ENCODE data around the gene DSC3.

DSC3 gene

GRCh38 chr18:31042406-31043181 is at the start of gene DSC3:
Gene DSC3 (minus strand): TSS chr18:31042742. CDS start chr18:31042660, 82 bp downstream.
- in situ Hi-C loops (cut with HindIII; ENCODE audit: low sequenced_read_pairs) = no loop called here

GRCh38 chr18:31091350-31091749 is 48.8 kb upstream of the DSC3 start:
- in situ Hi-C loops (cut with HindIII; ENCODE audit: low sequenced_read_pairs) = no loop called here

- in situ Hi-C loops (cut with HindIII; ENCODE audit: low sequenced_read_pairs) = no loop called here
These were observed 46.0 kb upstream of the DSC3 start for GRCh38 chr18:31088532-31088931.

DNA sequence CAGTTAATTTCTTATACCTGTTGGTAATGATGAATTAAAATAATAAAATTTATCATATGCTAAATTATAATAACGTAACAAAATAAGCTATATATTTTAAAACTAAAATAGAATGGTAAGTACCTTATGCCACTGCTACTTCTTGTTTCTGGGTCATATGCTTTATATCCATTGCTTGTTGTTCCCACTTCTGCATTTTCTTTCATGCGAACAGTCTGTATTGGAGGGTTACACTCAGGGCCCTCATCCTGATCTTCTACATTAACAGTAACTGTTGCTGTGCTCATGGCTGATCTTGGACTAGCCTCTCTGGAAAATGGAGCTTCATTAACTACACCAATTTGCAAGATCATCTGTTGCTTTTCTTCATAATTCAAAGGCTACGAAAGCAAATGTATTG is 37.4 kb upstream of the DSC3 start:
- in situ Hi-C loops (cut with HindIII; ENCODE audit: low sequenced_read_pairs) = no loop called here

GRCh38 chr18:31077878-31078277 is 35.3 kb upstream of the DSC3 start:
- in situ Hi-C loops (cut with HindIII; ENCODE audit: low sequenced_read_pairs) = no loop called here

DNA sequence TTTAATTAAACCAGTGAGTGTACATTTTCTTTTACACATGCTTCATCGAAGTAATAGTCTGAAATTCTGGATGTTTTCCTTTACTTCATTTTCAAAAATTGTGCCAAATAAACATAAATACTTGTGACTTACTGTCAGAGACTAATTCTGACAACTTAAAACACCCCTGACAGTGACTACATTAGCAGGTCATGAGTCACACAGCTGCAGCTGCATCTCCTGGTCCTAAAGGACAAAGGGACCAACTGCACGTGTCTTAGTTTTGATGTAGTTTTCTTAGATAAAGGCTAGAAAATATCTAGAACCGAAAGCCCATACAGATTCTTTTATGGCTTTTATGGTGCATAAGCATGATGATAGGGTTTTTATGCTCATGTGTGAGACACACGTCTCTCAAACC is 29.6 kb upstream of the DSC3 start:
- in situ Hi-C loops (cut with HindIII; ENCODE audit: low sequenced_read_pairs) = no loop called here

DNA sequence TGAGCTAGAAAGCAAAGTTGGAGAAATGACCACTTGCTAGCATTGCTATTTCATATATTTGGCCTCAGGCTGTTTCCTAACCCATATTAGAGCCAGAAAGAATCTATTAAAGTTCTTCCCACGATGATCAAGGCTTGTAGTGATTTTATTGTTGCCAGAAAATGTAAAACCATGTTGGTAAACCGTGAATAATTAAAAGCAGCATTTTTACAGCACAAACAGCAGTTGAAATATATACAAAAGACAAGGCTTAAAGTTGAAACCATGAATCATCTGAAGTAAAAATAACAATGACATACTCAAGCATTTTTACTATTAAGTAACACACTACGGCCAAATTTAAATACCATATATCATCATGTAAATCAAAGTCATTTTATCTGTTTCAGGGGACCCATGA is 27.7 kb upstream of the DSC3 start:
- in situ Hi-C loops (cut with HindIII; ENCODE audit: low sequenced_read_pairs) = no loop called here

GRCh38 chr18:31066266-31066665 is 23.7 kb upstream of the DSC3 start:
- in situ Hi-C loops (cut with HindIII; ENCODE audit: low sequenced_read_pairs) = no loop called here

- in situ Hi-C loops (cut with HindIII; ENCODE audit: low sequenced_read_pairs) = no loop called here
These were observed 22.7 kb upstream of the DSC3 start for GRCh38 chr18:31065036-31065773.

- in situ Hi-C loops (cut with HindIII; ENCODE audit: low sequenced_read_pairs) = no loop called here
These were observed 21.6 kb upstream of the DSC3 start for GRCh38 chr18:31064130-31064529.

DNA sequence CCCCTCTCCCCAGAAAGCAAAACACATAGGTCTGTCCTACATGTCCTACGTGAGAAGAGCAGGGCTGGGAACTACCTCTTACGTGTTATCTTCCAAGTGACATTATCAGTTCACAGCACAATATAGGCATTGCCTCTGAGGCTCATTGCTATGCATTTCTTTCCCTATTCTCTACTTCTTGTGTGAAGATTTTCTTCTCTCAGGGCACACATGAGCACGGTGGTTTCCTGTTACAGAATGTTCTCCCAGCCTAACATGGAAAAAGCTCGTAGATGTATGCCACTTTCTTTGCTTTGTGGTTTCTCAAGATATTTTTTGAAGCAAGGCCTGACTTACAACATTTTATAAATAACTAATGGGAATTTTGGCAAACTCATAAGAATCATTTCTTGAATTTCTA is 19.4 kb upstream of the DSC3 start:
- in situ Hi-C loops (cut with HindIII; ENCODE audit: low sequenced_read_pairs) = no loop called here

DNA sequence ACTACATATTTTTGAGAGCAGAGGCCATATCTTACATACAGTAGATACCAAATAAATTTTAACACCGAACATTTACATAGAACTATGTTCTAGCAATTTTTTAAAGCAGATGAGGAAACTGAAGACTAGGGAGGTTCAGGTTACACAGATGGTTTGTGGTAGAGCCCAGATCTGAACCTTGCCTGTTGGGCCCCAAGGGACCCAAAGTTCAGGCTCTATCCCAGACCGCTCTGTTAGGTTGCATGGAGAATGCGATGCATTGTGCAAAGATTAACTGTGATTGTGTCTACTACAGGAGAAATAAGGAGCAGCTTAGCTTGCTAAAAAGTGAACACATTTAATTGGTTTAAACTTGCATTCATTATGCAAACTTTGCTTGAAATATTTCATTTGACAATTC is 16.4 kb upstream of the DSC3 start:
- in situ Hi-C loops (cut with HindIII; ENCODE audit: low sequenced_read_pairs) = no loop called here

GRCh38 chr18:31057917-31058316 is 15.4 kb upstream of the DSC3 start:
- in situ Hi-C loops (cut with HindIII; ENCODE audit: low sequenced_read_pairs) = no loop called here

DNA sequence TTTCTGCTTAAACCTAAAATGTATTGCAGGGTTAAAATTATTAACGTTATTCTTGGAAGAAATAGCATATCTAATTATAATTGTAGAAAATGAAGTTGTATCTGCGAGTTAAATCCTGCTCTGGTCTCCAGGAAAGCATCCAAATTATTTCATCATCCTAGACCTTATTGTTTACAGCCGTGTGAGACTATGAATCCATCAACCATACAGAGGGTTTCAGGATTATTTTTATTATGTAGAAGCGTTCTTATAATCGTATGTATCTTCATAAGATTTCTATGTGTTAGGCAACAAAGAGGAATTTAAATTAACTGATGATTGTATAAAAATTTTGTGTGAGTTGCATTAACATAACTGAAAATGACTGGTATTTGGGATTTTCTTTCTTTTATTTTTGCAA is 14.5 kb upstream of the DSC3 start:
- in situ Hi-C loops (cut with HindIII; ENCODE audit: low sequenced_read_pairs) = no loop called here

- in situ Hi-C loops (cut with HindIII; ENCODE audit: low sequenced_read_pairs) = no loop called here
These were observed 13.8 kb upstream of the DSC3 start for GRCh38 chr18:31056296-31056695.

DNA sequence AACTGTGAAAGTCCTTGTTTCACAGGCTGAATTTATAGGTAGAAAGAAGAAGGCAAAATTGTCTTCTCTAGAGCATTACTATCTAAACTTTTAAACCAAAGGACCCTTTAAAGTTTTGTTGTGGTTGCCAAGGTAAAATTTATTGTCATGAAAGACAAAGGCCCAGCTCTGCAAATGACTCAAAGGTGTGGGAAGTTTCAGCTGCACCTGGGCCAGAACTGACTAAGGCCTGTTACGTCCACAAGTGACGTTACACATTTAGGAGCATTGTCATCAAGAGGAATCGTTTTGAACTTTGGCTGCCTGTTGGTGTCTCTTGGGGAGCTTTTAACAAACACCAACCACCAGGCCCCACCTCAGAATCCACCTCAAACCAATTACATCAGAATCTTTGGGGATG is 8.1 kb upstream of the DSC3 start:
- in situ Hi-C loops (cut with HindIII; ENCODE audit: low sequenced_read_pairs) = no loop called here

DNA sequence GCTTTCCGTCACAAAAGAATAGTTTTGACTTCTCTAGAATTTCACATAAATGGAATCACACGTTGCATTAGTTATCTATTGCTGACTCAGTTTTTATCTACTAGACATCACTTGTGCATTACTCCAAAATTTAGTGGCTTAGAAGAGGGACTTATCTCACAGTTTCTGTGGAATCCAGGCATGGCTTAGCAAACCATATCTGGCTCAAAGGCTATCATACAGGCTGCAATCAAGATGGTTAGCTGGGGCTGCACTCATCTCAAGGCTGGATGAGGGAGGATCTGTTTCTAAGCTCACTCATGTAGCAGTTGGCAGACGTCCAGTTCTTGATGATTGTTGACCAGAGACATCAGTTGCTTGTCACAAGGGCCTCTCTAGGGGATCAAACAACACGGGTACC is 6.6 kb upstream of the DSC3 start:
- in situ Hi-C loops (cut with HindIII; ENCODE audit: low sequenced_read_pairs) = no loop called here

DNA sequence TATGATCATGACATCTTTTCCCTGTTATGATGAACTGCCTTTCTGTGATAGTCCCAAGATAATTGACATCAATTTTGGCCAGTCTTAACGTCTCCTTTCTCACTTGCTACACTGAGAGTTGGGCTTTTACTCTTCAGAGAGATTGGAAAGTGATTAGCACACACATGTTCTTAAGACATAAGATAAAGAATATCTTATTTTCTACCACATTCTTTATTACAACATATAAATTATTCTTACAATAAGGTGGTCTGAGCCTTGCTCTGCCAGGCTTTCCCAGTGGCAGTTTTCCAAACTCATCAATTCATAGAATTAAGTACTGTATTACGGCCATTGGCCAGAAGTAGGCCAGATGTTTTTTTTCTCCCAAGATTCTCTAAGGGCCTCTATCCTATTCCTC is 5.7 kb upstream of the DSC3 start:
- in situ Hi-C loops (cut with HindIII; ENCODE audit: low sequenced_read_pairs) = no loop called here

DNA sequence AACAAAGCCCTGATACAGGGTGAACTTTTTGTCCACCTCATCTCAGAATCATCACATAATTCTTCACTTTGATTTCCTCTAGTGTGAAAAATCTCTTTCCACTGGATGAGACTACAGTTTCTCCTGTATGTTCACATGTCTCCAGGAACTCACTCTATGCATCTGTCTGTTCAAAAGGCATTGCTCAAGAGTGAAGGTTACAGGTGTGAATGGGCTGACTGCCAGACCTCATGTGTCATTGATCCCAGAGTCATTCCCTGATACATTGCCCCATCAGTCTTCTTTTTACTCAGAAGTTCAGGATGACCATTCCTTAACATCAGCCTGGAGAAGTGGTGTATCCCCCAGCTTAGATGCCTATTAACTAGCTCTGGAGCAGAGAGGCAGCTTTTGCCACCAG is 4.4 kb upstream of the DSC3 start:
- in situ Hi-C loops (cut with HindIII; ENCODE audit: low sequenced_read_pairs) = no loop called here

DNA sequence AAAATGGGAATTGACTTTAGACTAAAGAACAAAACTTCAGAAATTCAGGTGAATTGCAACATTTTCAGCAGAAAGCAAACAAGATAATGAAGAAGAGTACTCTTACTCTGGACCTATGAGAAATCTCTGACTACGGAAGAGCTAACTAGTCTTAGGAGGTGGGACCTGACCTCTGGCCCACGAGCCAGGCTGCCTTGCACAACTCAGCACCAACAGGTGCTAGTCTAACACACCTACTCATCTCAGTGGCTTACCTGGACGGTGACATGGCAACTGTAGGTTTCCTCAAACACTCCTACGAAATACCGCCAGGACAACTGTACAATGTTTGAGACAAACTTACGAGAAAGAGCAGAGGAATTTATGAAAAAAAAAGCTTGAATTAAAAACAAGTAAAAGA is 3.1 kb upstream of the DSC3 start:
- in situ Hi-C loops (cut with HindIII; ENCODE audit: low sequenced_read_pairs) = no loop called here

- in situ Hi-C loops (cut with HindIII; ENCODE audit: low sequenced_read_pairs) = no loop called here
These were observed 2.4 kb upstream of the DSC3 start for GRCh38 chr18:31044926-31045325.

DNA sequence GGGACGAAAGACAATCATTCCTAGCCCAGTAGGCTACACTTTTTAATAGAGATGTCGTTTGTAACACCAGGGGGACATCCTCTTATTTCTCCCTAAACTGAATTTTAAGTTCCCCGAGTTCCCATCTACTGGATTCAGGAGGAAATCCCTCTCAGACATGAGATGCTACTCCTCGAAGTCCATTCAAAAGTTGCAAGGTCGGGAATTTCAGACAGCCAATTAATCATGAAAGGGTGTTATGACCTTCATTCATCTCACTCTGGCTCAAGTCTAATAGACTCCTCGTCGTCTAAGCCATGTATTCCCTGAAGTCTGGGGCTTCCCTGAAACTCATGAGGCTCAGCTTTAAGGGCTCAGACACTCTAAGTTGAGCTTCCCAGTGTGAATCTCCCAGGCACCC is 1.2 kb upstream of the DSC3 start:
- in situ Hi-C loops (cut with HindIII; ENCODE audit: low sequenced_read_pairs) = no loop called here

GRCh38 chr18:31042084-31042405 is 497 bp downstream of the DSC3 start:
- in situ Hi-C loops (cut with HindIII; ENCODE audit: low sequenced_read_pairs) = no loop called here

Data from DLD1 (cell line).